Activated effector memory CD4-positive, alpha-beta T cell treated with anti-CD3 and anti-CD28 coated beads, Interleukin-2, amount 50 U/mL, for 16 hours (primary cell): ENCODE data around the gene PPAT.

Experiments
- DNase-seq: peaks from one replicate; pipeline ENCODE4 v3.0.0-alpha.2; 2020

Gene PPAT

DNA sequence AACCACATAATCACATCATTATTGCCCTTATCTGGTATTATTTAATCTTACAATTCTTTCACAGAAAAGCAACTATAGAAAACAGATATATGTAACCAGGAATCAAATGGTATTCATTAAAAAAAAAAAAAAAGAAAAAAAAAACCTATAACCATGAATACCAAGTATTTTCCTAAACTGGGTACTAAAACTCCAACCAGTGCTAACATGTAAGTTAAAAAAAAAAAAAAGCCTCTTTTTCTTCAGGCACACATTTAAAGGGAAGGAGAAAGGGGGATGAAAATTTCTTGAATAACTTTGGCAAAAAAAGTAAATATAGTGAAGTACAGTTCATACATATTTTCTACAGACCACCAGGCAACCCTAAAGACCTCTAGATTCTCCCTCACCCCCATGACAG is 2.1 kb downstream of the PPAT start:
- DNase-seq: no peak

DNA sequence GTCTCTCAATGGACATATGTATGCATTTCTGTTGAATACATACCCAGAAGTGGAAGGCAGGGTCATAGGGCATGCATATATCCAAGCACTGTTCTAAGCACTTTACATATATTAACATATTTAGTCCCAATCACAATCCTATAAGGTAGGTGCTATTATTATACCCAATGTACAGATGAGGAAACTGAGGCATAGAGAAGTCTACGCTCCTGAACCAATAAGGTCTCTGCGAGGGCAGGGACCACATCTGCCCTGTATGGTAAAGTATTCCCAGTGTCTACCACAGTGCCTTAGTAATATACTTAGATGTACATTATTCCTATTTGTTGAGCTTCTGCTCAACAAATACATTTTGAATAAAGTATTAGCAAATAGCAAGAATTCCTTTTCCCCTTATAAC is 5.2 kb downstream of the PPAT start:
- no peak for DNase-seq

DNA sequence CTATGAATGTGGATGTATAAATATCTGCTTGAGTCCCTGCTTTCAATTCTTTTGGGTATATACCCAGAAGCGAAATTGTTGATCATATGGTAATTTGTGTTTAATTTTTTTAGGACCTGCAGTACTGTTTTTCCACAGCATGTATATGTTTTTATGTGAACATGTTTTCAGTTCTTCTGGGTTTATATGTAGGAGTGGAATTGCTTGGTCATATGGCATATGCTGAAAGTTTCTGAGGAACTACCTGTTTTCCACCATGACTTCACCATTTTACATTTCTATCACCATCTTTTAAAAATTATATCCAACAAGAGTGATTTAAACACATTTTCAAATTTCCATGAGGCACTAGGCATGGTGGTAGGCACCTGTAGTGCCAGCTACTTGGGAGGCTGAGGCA is 8.2 kb downstream of the PPAT start:
- DNase-seq: no peak

DNA sequence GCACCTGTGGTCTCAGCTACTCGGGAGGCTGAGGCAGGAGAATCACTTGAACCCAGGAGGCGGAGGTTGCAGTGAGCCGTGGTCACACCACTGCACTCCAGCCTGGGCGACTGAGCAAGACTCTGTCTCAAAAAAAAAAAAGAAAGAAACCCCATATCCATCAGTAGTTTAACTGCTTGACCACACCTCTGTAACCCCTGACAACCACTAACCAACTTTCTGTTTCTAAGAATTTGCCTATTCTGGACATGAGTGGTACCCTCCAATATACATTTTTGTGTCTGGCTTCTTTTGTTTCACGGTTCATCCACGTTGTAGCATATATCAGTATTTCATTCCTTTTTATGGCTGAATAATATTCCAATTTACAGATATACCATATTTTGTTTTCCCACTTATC is 9.1 kb downstream of the PPAT start:
- no peak for DNase-seq

DNA sequence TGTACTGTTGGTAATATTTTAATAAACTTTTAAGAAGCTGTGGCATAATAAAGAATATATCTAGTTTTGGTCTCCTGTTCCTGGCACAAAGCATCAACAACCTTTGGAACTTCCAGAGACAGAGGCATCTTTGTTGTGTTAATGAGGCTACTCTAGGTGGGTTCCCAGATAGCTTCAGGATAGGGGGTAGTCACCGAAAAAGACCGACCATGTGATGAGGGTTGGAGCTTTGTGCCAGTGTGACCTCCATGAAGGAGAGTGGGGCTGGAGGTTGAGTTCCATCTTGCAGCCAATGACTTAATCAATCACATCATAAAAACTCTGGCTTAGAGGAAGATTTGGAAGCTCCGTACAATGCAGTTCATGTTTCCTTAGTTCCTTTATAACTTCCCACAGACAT is 9.9 kb downstream of the PPAT start:
- no peak for DNase-seq

GRCh38 chr4:56424697-56425514 is 10.5 kb downstream of the PPAT start:
- no peak for DNase-seq

DNA sequence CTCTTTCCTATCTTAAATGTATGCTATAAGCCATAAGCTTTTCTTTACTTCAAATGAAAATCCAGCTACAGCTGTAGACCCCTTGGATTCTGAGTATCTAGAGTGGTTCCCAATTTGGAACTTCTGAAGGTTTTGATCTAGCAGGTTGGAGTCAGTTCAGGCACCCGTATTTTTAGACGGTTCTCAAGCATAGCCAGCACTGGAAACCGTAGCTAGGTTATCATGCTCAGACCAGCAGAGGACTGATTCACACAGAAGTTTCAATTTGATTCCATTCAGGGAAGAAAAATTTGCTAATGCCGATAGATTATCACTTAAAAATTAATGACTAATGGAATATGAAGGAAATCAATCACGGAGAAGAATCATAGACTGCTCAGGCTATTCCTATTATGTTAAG is 11.2 kb downstream of the PPAT start:
- no peak for DNase-seq

DNA sequence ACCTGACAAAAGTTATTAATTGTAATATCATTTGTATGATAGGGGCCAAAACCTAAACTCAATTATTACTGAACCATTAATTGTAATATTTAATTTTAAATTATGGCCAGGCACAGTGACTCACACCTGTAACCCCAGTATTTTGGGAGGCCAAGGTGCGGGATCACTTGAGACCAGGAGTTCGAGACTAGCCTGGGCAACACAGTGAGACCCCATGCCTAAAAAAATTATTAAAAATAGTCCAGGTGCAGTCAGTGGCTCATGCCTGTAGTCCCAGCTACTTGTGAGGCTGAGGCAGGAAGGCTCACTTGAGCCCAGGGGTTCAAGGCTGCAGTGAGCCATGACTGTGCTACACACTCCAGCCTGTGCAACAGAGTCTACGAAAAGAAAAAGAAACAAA is 18.0 kb downstream of the PPAT start:
- DNase-seq: no peak

DNA sequence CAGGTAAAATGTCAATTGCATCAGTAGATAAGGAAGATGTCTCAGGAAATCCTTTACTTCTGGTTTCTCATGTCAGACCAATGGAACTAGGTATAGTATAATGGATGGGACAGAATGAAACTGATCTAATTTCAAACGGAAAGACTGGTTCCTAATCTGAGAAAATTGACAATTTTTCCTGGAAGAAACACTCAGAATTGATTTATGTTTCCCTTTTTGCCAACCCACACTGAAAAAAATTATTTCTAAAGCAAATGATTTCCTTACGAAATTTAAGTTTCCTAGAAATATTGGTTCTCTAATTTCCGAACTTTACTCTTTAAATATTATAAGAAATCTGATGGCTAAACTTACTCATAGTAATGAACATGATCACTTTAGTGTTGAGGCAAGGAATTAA is 19.1 kb downstream of the PPAT start:
- no peak for DNase-seq

DNA sequence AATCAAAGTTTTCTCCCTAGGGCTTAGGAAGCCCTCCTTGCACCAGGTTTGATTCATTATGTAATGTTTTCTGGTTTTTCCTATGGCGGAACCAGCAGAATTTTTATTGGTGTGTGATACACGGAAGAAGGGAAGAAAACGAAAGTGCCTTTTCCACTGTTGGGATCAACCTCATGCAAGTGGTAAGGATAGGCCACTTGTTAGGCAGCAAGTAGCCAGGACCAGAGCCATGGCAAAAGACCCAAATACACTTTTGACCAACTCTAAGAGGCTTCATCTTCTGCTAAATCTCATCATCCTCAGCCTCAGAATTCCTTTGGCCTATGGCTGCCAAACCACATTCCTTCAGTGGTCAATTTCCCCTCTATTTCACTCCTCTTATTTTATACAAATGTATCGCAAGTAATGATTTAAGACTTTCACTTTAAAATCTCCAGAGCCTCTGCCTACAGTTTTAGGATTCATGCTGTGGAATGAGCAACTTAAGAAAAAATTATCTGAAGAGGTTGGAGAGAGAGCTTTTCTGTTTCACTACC is 21.2 kb downstream of the PPAT start:
- no peak for DNase-seq

- no peak for DNase-seq
These were observed 25.0 kb downstream of the PPAT start for GRCh38 chr4:56410247-56411062.

- no peak for DNase-seq
These were observed 25.8 kb downstream of the PPAT start for GRCh38 chr4:56409511-56410090.

DNA sequence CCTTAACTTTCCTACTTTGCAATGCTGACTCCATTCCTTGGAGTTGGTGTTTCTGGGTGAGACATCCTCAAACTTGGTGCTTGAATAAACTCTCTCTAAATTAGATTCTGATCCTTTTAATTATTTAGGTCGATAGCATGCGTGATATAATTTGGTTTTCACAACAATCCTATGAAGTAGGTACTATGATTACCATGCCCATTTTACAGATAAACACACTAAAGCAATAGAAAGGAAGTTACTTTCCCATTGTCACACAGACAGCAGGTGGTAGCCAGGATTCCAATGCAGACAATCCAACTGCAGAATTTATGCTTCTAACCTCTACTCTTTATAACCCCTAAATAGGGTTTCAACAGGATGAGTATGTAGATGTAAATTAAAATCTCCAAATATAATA is 26.4 kb downstream of the PPAT start:
- DNase-seq: no peak

- no peak for DNase-seq
These were observed 29.3 kb downstream of the PPAT start for GRCh38 chr4:56406151-56406550.

DNA sequence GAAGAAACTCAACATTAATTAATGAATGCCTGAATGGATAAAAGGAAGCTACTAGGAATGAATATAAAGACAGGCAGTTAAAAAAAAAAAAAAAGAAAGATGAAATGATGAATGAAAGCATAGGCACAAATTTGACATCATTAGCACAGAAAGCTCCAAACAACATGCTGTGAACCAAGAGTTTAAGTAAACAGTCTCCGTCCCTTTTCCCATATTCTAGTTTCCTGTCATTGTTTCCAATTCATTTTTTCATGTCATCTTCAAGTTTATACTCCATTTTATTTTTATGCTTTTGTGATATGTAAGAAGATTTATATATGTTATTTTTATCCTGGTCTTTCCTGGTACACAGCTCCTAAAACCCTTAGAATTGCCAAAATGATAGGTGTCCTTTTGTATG is 30.4 kb downstream of the PPAT start:
- no peak for DNase-seq

DNA sequence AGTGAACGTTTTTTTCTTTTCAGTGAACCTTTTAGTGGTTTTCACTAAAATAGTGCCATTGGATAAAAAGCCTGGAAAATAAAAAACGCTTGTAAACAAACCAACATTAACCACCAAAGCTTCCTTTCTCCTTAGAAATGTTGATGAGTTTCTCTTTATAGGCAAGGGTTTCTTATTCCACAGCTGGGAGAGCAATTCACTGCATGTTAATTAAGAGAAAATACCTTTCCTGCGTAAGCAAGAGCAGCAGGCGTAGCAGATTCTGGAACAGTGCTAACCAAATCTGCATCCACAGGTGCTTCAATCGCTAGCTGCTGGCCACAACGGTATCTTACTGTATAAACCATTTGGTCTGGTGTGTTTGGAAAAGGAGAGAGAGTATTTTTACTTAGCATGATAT is 34.9 kb downstream of the PPAT start:
- no peak for DNase-seq

DNA sequence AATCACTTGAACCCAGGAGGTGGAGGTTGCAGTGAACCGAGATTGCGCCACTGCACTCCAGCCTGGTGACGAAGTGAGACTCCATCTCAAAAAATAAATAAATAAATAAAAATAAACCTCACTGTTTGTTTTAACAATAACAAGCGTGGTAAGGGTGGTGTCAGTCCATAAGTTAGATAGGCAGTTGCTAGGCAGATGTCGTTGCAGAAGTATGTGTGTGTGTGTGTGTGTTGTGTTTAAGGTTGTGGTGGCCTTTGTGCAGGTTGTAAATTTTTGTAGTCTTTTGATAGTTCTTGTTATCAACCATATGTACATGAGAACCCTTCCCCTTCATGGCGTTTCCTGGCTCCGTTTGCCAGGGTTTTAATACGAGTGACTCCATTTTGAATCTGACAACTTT is 44.1 kb downstream of the PPAT start:
- no peak for DNase-seq

DNA sequence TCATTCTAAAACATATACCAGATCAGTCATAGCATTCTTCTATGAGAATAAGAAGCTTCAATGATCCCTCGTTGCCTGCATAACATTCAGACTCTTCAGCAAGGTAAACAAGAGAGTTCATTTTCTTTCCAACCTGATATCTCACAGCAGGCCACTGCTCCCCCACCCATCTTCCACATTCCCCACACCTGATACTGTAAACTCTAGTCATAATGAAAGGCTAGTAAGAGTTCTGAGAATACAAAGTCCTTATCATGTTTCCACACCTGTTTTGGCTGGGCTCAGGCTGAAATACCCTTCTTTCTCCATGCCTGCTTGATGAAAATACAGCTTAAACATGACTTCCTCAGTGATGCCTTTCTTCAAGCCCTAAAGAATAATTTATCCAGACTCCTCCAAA is 45.9 kb downstream of the PPAT start:
- DNase-seq: no peak

DNA sequence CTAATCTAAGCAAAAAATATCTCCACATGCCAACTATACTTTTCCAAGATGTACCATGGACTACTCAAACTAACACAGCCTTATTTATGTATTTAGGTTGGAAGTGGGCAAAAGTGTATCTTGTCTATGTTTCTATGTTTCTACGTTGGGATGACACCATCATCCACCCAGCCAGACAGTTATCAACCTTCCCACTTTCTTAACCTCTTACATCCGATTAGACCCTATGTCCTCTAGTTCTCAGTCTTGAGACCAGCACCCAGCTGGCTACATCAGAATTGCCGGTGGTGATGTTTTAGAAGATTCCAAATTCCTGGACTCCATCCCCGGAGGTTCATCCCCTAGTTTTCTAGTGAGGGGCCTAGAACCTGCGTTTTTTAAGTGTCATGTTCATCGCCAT is 47.1 kb downstream of the PPAT start:
- no peak for DNase-seq

GRCh38 chr4:56387023-56388001 is 48.1 kb downstream of the PPAT start, which contains the start of gene AASDH:
AASDH (minus strand) TSS chr4:56387491; CDS start chr4:56384299, 3,192 bp downstream.
- DNase-seq: peak; percentile 98

GRCh38 chr4:56386091-56386490 is 49.3 kb downstream of the PPAT start:
- DNase-seq: no peak

- no peak for DNase-seq
These were observed 60.0 kb downstream of the PPAT start for GRCh38 chr4:56375458-56375857.
